Neuronal stem cell (in vitro differentiated cells): ENCODE results near the gene IRF2BPL.

Experiments used
- DNase-seq: peaks from one replicate; pipeline ENCODE4 v3.0.0-alpha.2; 2013; ENCODE audit warnings: low spot score
- H2AFZ ChIP-seq: one replicate; pipeline ENCODE4 v1.6.1; 2013; ENCODE audit warnings: mild to moderate bottlenecking, low read length, inconsistent platforms
- H2AK5ac ChIP-seq: 2 replicates; pipeline ENCODE4 v1.6.1; 2013; ENCODE audit warnings: low read depth, mild to moderate bottlenecking, inconsistent platforms, low read length, moderate library complexity, mixed read lengths
- H2BK120ac ChIP-seq: 2 replicates; pipeline ENCODE4 v1.6.1; 2013; ENCODE audit warnings: low read depth, mild to moderate bottlenecking, inconsistent platforms, low read length, moderate library complexity, mixed read lengths
- H2BK12ac ChIP-seq: one replicate; pipeline ENCODE4 v1.6.1; 2013; ENCODE audit warnings: low read length, inconsistent platforms
- H2BK15ac ChIP-seq: 2 replicates; pipeline ENCODE4 v1.6.1; 2013; ENCODE audit warnings: mild to moderate bottlenecking, low read length, inconsistent platforms, mixed read lengths
- H2BK5ac ChIP-seq: one replicate; pipeline ENCODE4 v1.6.1; 2013; ENCODE audit warnings: inconsistent platforms, mild to moderate bottlenecking, low read length, moderate library complexity
- H3K14ac ChIP-seq: one replicate; pipeline ENCODE4 v1.6.1; 2013; ENCODE audit warnings: low read length, inconsistent platforms
- H3K18ac ChIP-seq: 2 replicates; pipeline ENCODE4 v1.6.1; 2013; ENCODE audit warnings: low read length, inconsistent platforms
- H3K23ac ChIP-seq: 2 replicates; pipeline ENCODE4 v1.6.1; 2013; ENCODE audit warnings: low read depth, mild to moderate bottlenecking, mixed read lengths, low read length, inconsistent platforms; ENCODE audit not compliant: poor library complexity
- H3K27ac ChIP-seq: replicated peaks from 3 replicates; pipeline ENCODE4 v1.5.1; 2013; ENCODE audit warnings: low read length, inconsistent platforms
- H3K27me3 ChIP-seq, 3 experiments: 2 replicates each; pipeline ENCODE4 v1.6.1; 2013; ENCODE audit warnings: low read length in 3 of 3, mild to moderate bottlenecking in 2 of 3, inconsistent platforms in 1 of 3, low read depth in 1 of 3, mixed read lengths in 1 of 3, moderate library complexity in 1 of 3; ENCODE audit not compliant: control insufficient read depth in 3 of 3, insufficient read depth in 3 of 3
- H3K36me3 ChIP-seq, 2 donors: replicated peaks in 1 of 2; 2 replicates each; pipeline ENCODE4 v1.6.1; 2013; ENCODE audit warnings: low read length in 2 of 2; ENCODE audit not compliant: control insufficient read depth in 2 of 2, insufficient read depth in 2 of 2
- H3K4ac ChIP-seq: 2 replicates; pipeline ENCODE4 v1.6.1; 2013; ENCODE audit warnings: inconsistent platforms, mild to moderate bottlenecking, low read length, moderate library complexity
- H3K4me1 ChIP-seq, 2 donors: 1 replicate in 1 of 2; 2 replicates in 1 of 2; pipeline ENCODE4 v1.6.1; 2013; ENCODE audit warnings: low read length in 2 of 2, low read depth in 1 of 2; ENCODE audit not compliant: control insufficient read depth in 2 of 2, insufficient read depth in 1 of 2
- H3K4me2 ChIP-seq: one replicate; pipeline ENCODE4 v1.6.1; 2013; ENCODE audit warnings: mild to moderate bottlenecking, low read length, inconsistent platforms; ENCODE audit not compliant: insufficient read depth, poor library complexity, severe bottlenecking
- H3K4me3 ChIP-seq, 2 donors: 2 replicates each; pipeline ENCODE4 v1.5.1; 2013; ENCODE audit warnings: low read length in 2 of 2, mild to moderate bottlenecking in 2 of 2, inconsistent platforms in 1 of 2, moderate library complexity in 1 of 2
- H3K79me1 ChIP-seq: one replicate; pipeline ENCODE4 v1.6.1; 2013; ENCODE audit warnings: low read depth, mild to moderate bottlenecking, inconsistent platforms, low read length, moderate library complexity
- H3K9ac ChIP-seq: one replicate; pipeline ENCODE4 v1.6.1; 2013; ENCODE audit warnings: mild to moderate bottlenecking, low read depth, low read length, inconsistent platforms; ENCODE audit not compliant: poor library complexity
- H3K9me3 ChIP-seq, 2 donors: replicated peaks in 1 of 2; 2 replicates each; pipeline versions ENCODE3 to v1.6.1; 2013; ENCODE audit warnings: low read length in 2 of 2, mild to moderate bottlenecking in 2 of 2, inconsistent platforms in 1 of 2, low read depth in 1 of 2, mixed read lengths in 1 of 2, moderate library complexity in 1 of 2; ENCODE audit not compliant: control insufficient read depth in 2 of 2, insufficient read depth in 1 of 2
- H4K8ac ChIP-seq: one replicate; pipeline ENCODE4 v1.6.1; 2013; ENCODE audit warnings: low read depth, mild to moderate bottlenecking, inconsistent platforms, low read length, moderate library complexity
- H4K91ac ChIP-seq: one replicate; pipeline ENCODE4 v1.6.1; 2013; ENCODE audit warnings: low read length, low read depth, mild to moderate bottlenecking, inconsistent platforms; ENCODE audit not compliant: poor library complexity
- WGBS, 2 donors: extraction: QIAGEN DNeasy Blood & Tissue Kit; methylation state at CpG; one replicate each; pipeline ENCODE4 v1.1.7; 2013; ENCODE audit warnings: missing lambda C conversion rate in 2 of 2, mixed read lengths in 1 of 2; ENCODE audit not compliant: insufficient read length in 2 of 2, insufficient replicate concordance in 1 of 2; ENCODE audit errors: extremely low coverage in 2 of 2; 5-methylcytosine and 5-hydroxymethylcytosine counted together

Gene IRF2BPL

DNA sequence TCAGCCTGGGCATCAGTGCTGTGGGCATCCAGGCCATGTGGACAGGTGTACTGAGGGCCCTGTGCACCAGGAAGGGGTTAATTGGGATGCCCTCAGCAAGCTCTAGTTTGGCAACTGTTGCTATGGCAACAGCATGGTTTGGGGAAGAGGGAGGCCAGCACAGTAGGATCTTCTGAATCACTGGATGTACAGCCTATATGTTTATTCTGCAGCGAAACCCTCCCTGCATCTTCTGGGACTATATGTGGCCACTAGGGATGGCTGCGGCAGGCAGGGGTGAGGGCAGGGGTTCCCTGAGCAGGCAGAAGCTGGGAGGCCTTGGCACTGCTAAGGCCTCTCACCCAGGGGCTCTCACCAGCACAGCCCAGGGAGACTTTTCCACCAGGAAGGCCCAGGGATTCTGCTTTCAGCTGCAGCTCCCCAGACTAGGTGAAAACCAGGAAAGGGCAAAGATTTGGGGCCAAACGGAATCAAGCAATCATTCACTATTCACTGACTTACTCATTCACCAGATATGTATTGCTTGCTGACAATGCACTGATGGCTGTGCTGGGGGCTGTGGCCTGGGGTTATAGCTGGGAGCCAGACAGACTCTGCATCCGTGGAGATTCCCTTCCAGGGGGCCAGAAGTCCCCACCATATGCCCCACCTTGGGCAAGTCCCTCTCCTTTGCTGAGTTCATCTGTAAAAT lies 42.8 kb downstream of the IRF2BPL start:
- Histone ChIP-seq H3K36me3 (no peaks in the 10 kb centered on the region), H4K91ac (no peak overlapping the region), H3K4ac (no peak overlapping the region), H2BK5ac (no peak overlapping the region), H3K27me3 (no peaks in the 10 kb centered on the region), H3K4me2 (no peak overlapping the region), H4K8ac (no peak overlapping the region), H2AK5ac (peak overlapping the region; percentile 30), H3K27ac (no peak overlapping the region), H3K9me3 (peaks cover 0 to 9% of the 10 kb centered on the region in 2 donors), H3K4me1 (peaks cover 10 to 21% of the 10 kb centered on the region in 2 donors), H3K18ac (peak overlapping the region; percentile 27), H3K23ac (no peak overlapping the region), H3K14ac (no peak overlapping the region), H2BK15ac (peak overlapping the region; percentile 20), H2BK120ac (no peak overlapping the region), H3K9ac (no peak overlapping the region), H3K79me1 (no peaks in the 10 kb centered on the region), H3K4me3 (no peak overlapping the region), H2AFZ (peak overlapping the region; percentile 55), H2BK12ac (no peak overlapping the region)
- DNase-seq, result no peak
- no CpG with 5 or more reads among the region's 4 CpGs for WGBS, 2 donors

DNA sequence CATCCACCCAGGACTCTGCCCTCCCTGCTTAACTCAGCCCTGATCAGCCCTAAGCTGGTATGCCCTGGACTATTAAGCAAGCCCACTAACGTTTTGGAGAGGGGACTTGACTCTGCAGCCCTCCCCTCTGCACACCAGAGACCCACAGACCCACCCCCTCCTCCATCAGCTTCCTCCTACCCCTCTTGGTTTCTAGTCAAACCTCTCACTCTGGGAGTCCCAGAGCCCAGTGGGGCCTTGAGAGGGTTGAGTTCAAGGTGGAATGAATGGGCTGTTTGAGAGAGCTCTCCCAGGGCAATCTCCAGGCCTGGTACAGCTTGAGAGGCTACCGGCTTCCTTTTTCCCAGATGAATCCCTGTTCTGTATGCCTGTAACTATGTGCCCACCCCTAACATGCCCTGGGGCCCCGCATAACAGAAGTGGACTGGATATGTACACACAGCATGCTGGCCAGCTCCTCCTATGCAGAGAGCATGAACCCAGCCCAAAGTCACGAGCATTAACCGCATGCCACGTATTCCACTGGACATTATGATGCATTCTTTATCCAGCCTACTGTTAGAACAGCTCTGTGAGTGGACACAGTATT lies 43.6 kb downstream of the IRF2BPL start:
- Histone ChIP-seq H3K4me2 (no peak overlapping the region), H3K18ac (no peak overlapping the region), H3K79me1 (no peaks in the 10 kb centered on the region), H4K8ac (no peak overlapping the region), H3K4ac (no peak overlapping the region), H3K27me3 (no peaks in the 10 kb centered on the region), H3K9ac (no peak overlapping the region), H3K14ac (no peak overlapping the region), H2BK15ac (no peak overlapping the region), H2AFZ (peak overlapping the region; percentile 56), H3K4me3 (no peak overlapping the region), H2BK12ac (no peak overlapping the region), H3K27ac (no peak overlapping the region), H3K23ac (no peak overlapping the region), H3K9me3 (peaks cover 0 to 9% of the 10 kb centered on the region in 2 donors), H2BK5ac (no peak overlapping the region), H3K36me3 (no peaks in the 10 kb centered on the region), H2AK5ac (no peak overlapping the region), H2BK120ac (no peak overlapping the region), H4K91ac (no peak overlapping the region), H3K4me1 (peaks cover 10 to 21% of the 10 kb centered on the region in 2 donors)
- no CpG with 5 or more reads among the region's 6 CpGs for WGBS, 2 donors
- no peak for DNase-seq

DNA sequence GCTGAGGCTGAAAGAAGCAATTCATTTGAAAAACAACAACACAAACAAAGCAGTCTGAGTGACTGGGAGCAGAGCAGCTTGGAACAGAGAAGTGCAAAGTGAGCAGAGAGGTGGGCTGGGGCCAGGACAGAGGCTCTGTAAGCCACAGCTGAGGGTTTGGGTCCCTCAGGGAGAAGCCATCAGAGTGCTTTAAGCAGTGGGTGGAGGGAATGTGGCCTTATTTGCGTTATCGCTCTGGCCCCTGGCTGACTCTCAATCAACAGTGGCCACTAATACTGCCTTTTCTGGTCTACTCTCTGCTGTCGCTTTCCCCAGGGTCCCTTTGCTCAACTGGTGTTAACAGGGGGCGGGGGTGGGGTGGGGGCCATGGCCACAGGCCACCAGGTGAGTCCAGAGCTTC lies 44.2 kb downstream of the IRF2BPL start:
- Histone ChIP-seq H2AK5ac (no peak overlapping the region), H3K23ac (no peak overlapping the region), H3K14ac (no peak overlapping the region), H3K4ac (no peak overlapping the region), H2BK120ac (no peak overlapping the region), H3K4me2 (no peak overlapping the region), H2BK5ac (no peak overlapping the region), H3K27me3 (no peaks in the 10 kb centered on the region), H3K36me3 (no peaks in the 10 kb centered on the region), H2BK12ac (no peak overlapping the region), H3K18ac (no peak overlapping the region), H2AFZ (peak overlapping the region; percentile 56), H3K4me1 (peaks cover 10 to 21% of the 10 kb centered on the region in 2 donors), H3K9ac (no peak overlapping the region), H4K91ac (no peak overlapping the region), H3K9me3 (peaks cover 0 to 9% of the 10 kb centered on the region in 2 donors), H3K79me1 (no peaks in the 10 kb centered on the region), H2BK15ac (no peak overlapping the region), H3K27ac (no peak overlapping the region), H3K4me3 (no peak overlapping the region), H4K8ac (no peak overlapping the region)
- no CpG with 5 or more reads among the region's 4 CpGs for WGBS, 2 donors
- no peak for DNase-seq

DNA sequence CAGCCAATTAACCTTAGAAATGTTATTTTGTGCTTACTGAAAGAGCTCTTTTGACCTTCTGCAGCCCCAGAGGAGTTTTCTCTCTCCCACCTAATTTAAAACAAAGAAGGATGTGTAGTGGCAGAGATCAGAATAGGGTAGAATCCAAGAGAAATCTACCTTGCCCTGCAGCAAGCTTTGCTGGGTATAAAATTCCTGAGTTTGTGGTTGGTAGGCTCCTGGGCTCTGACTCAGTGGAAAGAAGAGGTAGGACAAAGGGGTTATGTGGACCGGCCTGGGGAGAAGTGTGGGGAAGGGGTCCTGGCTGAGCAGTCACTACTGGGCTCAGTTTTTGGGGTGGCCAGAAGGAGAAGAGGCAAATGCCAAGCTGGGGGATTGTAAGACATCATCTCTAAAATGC lies 46.8 kb downstream of the IRF2BPL start:
- no peak overlapping the region for H3K4me3 ChIP-seq
- no peak overlapping the region for H3K14ac ChIP-seq
- no peaks in the 10 kb centered on the region for H3K27me3 ChIP-seq
- no peak overlapping the region for H3K18ac ChIP-seq
- H4K91ac ChIP-seq, result no peak overlapping the region
- H2BK12ac ChIP-seq, result no peak overlapping the region
- H3K9me3 ChIP-seq, result peaks cover 0 to 9% of the 10 kb centered on the region in 2 donors
- no peak for DNase-seq
- H2AFZ ChIP-seq, result no peak overlapping the region
- WGBS, 2 donors, result no CpG with 5 or more reads among the region's 1 CpG
- H3K9ac ChIP-seq, result no peak overlapping the region
- H2BK120ac ChIP-seq, result no peak overlapping the region
- no peak overlapping the region for H3K4me2 ChIP-seq
- no peak overlapping the region for H3K4ac ChIP-seq
- H2AK5ac ChIP-seq, result no peak overlapping the region
- peaks cover 11 to 26% of the 10 kb centered on the region in 2 donors for H3K4me1 ChIP-seq
- H3K27ac ChIP-seq, result no peak overlapping the region
- H3K36me3 ChIP-seq, result no peaks in the 10 kb centered on the region
- H2BK15ac ChIP-seq, result no peak overlapping the region
- H2BK5ac ChIP-seq, result no peak overlapping the region
- H3K23ac ChIP-seq, result no peak overlapping the region
- no peaks in the 10 kb centered on the region for H3K79me1 ChIP-seq
- no peak overlapping the region for H4K8ac ChIP-seq
